Measurements from ENCODE around the gene CYP11A1. TPM values are rescaled to one million over a fixed set of nuclear protein-coding genes. Genes with fewer than 3 reads are reported as not detected.

Gene CYP11A1
- total RNA-seq, 1 donor from 2014 or later, result 0.80 TPM

DNA sequence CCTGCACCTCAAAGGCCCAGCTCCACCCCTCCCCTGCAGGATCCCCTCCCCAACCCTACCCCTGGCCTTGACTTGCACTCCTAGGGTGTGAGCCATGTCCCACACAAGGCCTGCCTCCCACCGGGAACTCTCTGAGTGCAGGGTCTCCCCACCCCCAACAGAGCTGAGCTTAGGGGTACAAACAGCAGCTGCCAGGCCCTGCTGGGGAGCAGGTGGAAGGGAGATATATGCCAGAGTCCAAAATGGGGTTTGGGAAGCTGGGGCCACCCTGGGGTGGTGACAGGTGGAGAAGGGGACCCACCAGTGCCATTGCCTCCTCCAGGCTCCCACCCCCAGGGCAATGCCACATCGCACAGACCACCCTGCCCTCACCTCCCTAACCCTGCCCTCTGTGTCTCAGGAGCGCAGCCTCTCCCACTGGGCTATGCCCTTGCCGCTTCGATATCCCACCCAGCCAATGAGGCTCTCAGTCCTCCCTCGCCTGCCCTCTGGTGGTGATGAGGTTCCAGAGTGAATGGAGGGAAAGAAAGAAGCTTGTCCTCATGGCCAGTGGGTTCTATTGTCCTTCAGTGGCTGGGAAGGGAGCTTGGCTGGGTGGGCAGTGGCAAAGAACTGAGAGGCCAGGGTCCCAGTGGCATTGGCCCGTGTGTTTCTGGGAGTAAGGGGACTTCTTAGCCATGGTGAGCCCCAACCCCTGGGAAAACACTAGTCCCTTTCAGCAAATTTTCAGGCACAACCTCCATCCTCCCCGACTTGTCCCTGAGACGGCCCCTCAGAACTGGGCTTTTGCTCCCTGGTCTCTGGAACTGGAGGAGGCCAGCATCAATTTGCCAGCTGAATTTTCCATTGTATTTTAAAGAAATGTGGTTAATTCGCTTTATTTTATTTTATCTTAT lies 46.8 kb downstream of the CYP11A1 start:
- H3K9me3 Mint-ChIP-seq, result no peaks in the 10 kb centered on the region
- no peak overlapping the region for H3K27ac Mint-ChIP-seq
- peaks cover 5% of the 10 kb centered on the region for H3K27me3 Mint-ChIP-seq
- peak overlapping the region; percentile 45 for H3K4me3 Mint-ChIP-seq
- TF ChIP-seq, protein P1, sequence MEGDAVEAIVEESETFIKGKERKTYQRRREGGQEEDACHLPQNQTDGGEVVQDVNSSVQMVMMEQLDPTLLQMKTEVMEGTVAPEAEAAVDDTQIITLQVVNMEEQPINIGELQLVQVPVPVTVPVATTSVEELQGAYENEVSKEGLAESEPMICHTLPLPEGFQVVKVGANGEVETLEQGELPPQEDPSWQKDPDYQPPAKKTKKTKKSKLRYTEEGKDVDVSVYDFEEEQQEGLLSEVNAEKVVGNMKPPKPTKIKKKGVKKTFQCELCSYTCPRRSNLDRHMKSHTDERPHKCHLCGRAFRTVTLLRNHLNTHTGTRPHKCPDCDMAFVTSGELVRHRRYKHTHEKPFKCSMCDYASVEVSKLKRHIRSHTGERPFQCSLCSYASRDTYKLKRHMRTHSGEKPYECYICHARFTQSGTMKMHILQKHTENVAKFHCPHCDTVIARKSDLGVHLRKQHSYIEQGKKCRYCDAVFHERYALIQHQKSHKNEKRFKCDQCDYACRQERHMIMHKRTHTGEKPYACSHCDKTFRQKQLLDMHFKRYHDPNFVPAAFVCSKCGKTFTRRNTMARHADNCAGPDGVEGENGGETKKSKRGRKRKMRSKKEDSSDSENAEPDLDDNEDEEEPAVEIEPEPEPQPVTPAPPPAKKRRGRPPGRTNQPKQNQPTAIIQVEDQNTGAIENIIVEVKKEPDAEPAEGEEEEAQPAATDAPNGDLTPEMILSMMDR (conservative IDR thresholded peaks at IDR 0.05), result peak; percentile 79
- H3K36me3 Mint-ChIP-seq, result no peaks in the 10 kb centered on the region
- H3K4me1 Mint-ChIP-seq (ENCODE audit: unreplicated experiment), result peaks cover 18% of the 10 kb centered on the region
- no peak for DNase-seq (ENCODE audit: extremely low spot score, unreplicated experiment)

GRCh38 chr15:74319596-74320351 lies 47.7 kb downstream of the CYP11A1 start:
- TF ChIP-seq, protein P1 (conservative IDR thresholded peaks at IDR 0.05), result no peak
- Mint-ChIP-seq H3K27ac (no peak overlapping the region), H3K4me1 (ENCODE audit: unreplicated experiment) (peaks cover 22% of the 10 kb centered on the region), H3K36me3 (no peaks in the 10 kb centered on the region), H3K4me3 (no peak overlapping the region), H3K27me3 (no peaks in the 10 kb centered on the region), H3K9me3 (no peaks in the 10 kb centered on the region)
- DNase-seq (ENCODE audit: extremely low spot score, unreplicated experiment), result no peak

DNA sequence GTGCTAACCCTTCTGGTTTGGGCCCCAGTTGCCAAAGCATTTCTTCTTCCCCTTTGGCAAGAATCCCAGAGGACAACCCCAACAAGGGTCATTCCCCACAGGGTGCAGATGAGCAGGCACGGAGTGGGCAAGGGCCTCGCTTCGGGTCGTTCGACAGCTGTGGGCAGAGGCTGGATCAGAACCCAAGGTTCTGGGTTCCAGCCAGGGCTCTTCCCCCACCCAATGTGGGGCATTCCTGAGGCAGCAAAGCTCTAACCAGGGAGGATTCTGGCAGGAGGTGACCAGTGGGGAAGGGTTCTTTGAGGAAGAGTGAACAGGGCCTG lies 48.3 kb downstream of the CYP11A1 start:
- peaks cover 22% of the 10 kb centered on the region for H3K4me1 Mint-ChIP-seq (ENCODE audit: unreplicated experiment)
- no peak overlapping the region for H3K4me3 Mint-ChIP-seq
- H3K9me3 Mint-ChIP-seq, result no peaks in the 10 kb centered on the region
- H3K27ac Mint-ChIP-seq, result no peak overlapping the region
- no peaks in the 10 kb centered on the region for H3K36me3 Mint-ChIP-seq
- TF ChIP-seq, protein P1 (conservative IDR thresholded peaks at IDR 0.05), result no peak
- H3K27me3 Mint-ChIP-seq, result no peaks in the 10 kb centered on the region
- DNase-seq (ENCODE audit: extremely low spot score, unreplicated experiment), result no peak

DNA sequence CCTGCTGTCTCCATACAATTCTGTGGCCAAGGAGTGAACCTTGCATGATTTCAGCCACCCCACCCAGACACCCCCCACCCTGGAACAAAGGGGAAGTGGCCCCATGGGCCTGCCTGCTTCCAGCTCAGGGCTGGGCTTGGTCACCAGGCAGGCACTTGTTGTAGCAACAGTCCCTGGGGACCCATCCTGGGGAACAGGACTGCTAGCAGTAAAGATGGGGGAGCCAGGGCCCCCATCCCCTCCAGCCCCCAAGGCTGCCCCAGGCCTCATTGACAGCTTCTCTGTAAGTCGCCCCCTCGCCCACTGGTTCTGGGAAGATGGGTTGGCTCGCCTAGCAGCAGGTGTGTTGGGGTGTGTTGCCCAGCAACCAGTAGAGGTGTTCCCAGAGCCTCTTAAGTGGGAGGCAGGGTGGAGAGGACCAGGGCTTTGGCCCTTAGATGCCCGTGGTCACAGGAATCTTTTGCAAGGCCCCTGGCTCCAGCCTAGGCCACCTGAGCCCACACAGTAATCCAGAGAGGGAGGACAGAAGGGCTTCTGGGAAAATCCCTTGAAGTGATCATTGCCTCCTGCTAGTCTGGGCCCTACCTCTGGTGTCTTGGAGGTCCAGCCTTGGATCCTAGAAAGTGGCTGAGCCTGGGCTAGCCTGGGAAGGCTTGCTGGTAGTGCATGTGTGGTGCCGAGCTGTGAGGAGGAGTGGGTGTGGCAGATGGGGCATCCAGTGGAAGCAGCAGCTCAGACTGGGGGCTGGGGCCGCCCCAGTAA lies 48.9 kb downstream of the CYP11A1 start:
- no peak overlapping the region for H3K4me3 Mint-ChIP-seq
- no peaks in the 10 kb centered on the region for H3K9me3 Mint-ChIP-seq
- DNase-seq (ENCODE audit: extremely low spot score, unreplicated experiment), result no peak
- peaks cover 3% of the 10 kb centered on the region for H3K27me3 Mint-ChIP-seq
- TF ChIP-seq, protein P1 (conservative IDR thresholded peaks at IDR 0.05), result no peak
- H3K36me3 Mint-ChIP-seq, result no peaks in the 10 kb centered on the region
- H3K4me1 Mint-ChIP-seq (ENCODE audit: unreplicated experiment), result peaks cover 22% of the 10 kb centered on the region
- no peak overlapping the region for H3K27ac Mint-ChIP-seq

GRCh38 chr15:74317820-74318375 lies 49.5 kb downstream of the CYP11A1 start:
- H3K4me3 Mint-ChIP-seq, result no peak overlapping the region
- TF ChIP-seq, protein P1 (conservative IDR thresholded peaks at IDR 0.05), result no peak

More at GRCh38 chr15:74317820-74318375, 49.5 kb downstream of the CYP11A1 start:
- Mint-ChIP-seq H3K4me1 (ENCODE audit: unreplicated experiment) (peaks cover 22% of the 10 kb centered on the region), H3K36me3 (no peaks in the 10 kb centered on the region), H3K27me3 (peaks cover 3% of the 10 kb centered on the region), H3K27ac (no peak overlapping the region), H3K9me3 (no peaks in the 10 kb centered on the region)
- DNase-seq (ENCODE audit: extremely low spot score, unreplicated experiment), result no peak
